ENCODE data around the gene CCDC54.

- TF ChIP-seq, protein P1, sequence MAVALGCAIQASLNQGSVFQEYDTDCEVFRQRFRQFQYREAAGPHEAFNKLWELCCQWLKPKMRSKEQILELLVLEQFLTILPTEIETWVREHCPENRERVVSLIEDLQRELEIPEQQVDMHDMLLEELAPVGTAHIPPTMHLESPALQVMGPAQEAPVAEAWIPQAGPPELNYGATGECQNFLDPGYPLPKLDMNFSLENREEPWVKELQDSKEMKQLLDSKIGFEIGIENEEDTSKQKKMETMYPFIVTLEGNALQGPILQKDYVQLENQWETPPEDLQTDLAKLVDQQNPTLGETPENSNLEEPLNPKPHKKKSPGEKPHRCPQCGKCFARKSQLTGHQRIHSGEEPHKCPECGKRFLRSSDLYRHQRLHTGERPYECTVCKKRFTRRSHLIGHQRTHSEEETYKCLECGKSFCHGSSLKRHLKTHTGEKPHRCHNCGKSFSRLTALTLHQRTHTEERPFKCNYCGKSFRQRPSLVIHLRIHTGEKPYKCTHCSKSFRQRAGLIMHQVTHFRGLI (tag by site-specific recombination; IDR thresholded peaks at IDR 0.05), result no peak
- no peak for TF ChIP-seq ZNF274 (IDR thresholded peaks at IDR 0.05; ENCODE audit: low read length)
- no peak for TF ChIP-seq ZNF274 (tag by site-specific recombination; IDR thresholded peaks at IDR 0.05; ENCODE audit: borderline replicate concordance)
- TF ChIP-seq SALL2 (tag by site-specific recombination; IDR thresholded peaks at IDR 0.05; ENCODE audit: borderline replicate concordance), result no peak
These were observed 24.1 kb downstream of the CCDC54 start for GRCh38 chr3:107401301-107401700.
